GM04503 (cell line): Measurements from ENCODE around the gene SRRD.

Source experiments
- DNase-seq: peaks from one replicate; pipeline ENCODE4 v3.0.0-alpha.2; 2012; ENCODE audit warnings: low read depth

The SRRD gene

GRCh38 chr22:26482161-26482560 lies 1.5 kb upstream of the SRRD start:
- DNase-seq = no peak

- DNase-seq = no peak
Measured at GRCh38 chr22:26483043-26483438, 636 bp upstream of the SRRD start.

- no peak for DNase-seq
Measured at GRCh38 chr22:26484360-26484706, 656 bp downstream of the SRRD start.

- peak; percentile 41 for DNase-seq
Measured at GRCh38 chr22:26485013-26485412, 1.3 kb downstream of the SRRD start.

GRCh38 chr22:26485806-26486390 lies 2.2 kb downstream of the SRRD start:
- DNase-seq = no peak

GRCh38 chr22:26486394-26486793 lies 2.7 kb downstream of the SRRD start:
- DNase-seq = no peak

- no peak for DNase-seq
Measured at GRCh38 chr22:26487996-26488395, 4.3 kb downstream of the SRRD start.

DNA sequence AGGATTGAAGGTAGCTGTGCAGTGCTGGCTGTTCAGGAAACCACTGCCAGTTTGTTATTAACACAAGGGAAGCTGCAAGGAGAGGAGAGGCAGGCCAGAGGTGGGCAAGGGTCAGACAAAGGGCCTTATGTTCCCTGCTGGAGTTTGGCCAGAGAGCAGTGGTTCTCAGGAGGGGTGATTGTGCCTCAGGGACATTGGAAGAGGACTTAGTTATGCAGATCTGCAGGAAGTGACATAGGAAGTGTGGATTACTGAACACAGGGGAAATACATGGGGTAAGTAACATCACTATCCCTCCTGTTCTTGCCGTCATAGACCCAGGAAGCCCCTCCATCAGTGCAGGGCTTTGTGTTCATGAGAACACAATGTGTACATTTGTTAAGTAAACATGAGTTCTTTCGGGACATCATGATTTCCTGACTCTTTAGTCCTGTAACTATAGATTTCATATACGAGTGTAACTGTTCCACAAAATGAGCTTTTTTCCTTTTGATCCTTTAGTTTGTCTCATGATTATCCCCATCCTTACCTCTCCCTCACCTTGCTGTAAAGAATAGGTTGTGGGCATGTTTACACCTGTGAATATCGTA lies 5.9 kb downstream of the SRRD start:
- no peak for DNase-seq

DNA sequence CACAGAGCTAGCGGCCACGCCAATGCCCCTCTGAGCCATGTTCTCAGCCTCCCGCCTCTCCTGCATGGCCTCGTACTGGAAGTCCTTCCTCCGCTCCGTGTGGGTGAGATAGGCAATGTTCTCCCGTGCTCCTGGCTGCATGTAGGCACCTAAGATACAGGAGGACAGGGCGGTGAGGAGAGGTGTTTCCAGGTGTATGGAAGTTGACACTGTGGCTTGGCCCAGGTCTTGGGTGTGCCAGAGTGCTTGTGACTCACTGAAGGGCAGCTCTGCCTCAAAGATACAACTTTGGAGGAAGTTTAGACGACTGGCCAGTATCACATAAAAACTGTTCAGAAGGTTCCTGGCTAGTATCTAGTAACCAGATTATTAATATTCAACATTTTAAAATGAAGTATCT lies 8.5 kb downstream of the SRRD start:
- DNase-seq = no peak

DNA sequence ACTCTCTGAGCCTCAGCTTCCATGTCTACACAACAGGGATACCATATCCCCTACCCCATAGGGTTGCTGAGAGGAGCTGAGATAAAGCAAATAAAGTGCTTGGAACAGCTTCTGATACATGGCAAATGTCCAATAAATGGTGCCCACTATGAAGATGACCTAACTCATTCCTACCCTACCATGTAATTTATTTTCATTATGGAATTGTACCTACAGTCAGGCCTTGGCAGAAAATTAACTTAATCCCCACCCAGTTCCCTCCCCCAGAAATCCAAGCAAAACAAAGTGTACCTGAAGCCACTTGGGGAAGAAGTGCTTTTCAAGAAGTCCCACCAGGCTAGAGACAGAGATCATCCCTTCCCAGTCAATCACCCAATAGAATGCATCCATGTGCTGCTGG lies 10.8 kb downstream of the SRRD start:
- DNase-seq = no peak

DNA sequence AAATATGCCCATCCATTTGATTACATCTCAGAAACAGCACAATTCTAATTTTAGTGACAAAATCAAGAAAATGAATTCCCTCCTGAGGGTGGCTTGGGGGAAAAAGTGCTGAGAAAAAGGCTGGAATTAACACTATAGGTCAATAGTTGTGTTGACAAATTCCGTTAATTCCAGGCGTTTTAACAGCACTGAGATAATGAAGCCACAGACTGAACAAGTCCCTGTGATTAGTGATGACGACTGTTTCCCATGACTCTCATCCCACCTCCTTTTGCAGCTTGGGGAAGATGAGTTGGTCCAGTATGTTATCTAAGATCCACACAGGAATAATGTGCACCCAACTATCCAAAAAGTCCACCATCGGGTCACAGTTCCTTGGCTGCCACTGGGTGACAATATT lies 12.8 kb downstream of the SRRD start:
- DNase-seq = no peak

GRCh38 chr22:26499188-26499703 lies 15.6 kb downstream of the SRRD start:
- no peak for DNase-seq

GRCh38 chr22:26501996-26502395 lies 18.3 kb downstream of the SRRD start:
- DNase-seq = no peak

DNA sequence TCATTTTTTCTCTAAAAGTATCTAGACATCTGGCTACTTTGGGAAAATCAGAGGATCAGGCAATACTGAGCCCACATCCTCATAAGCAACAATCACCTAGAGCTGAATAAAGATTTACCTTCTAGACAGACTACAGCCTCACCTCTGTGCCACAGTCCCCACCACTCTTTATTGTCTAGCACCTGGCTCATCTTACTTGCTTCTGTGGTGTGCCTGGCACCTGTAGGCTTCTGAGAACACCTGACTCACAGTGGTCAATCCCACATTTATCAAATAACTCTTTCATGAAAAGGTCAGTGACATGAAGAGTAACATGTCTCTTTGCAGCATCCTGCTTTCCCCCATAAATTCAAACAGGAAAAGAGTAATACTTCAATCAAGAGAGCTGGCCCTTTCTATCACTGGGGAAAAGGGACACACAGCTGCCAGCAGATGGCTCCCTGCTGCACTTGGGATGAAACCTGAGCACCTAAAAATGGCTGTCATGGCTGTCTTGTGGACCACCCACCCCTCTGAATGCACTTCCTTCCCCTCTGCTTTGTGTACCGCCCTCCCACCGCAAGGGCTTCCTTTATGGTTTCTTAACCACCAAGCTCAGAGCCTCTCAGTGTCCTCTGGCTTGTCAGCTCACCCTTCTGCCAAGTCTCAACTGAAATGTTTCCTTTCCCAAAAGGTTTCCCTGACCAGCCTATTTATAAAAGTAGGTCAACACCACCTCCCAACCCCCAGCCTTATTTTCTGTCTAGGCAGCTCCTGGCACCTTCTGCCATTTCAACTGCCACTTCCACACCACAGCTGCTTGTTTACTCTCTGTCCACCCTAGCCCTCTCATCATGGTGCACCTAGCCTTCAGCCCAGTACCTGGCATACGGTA lies 19.2 kb downstream of the SRRD start:
- no peak for DNase-seq

GRCh38 chr22:26503758-26504157 lies 20.1 kb downstream of the SRRD start:
- DNase-seq = no peak

- DNase-seq = no peak
Measured at GRCh38 chr22:26508148-26508547, 24.5 kb downstream of the SRRD start.

DNA sequence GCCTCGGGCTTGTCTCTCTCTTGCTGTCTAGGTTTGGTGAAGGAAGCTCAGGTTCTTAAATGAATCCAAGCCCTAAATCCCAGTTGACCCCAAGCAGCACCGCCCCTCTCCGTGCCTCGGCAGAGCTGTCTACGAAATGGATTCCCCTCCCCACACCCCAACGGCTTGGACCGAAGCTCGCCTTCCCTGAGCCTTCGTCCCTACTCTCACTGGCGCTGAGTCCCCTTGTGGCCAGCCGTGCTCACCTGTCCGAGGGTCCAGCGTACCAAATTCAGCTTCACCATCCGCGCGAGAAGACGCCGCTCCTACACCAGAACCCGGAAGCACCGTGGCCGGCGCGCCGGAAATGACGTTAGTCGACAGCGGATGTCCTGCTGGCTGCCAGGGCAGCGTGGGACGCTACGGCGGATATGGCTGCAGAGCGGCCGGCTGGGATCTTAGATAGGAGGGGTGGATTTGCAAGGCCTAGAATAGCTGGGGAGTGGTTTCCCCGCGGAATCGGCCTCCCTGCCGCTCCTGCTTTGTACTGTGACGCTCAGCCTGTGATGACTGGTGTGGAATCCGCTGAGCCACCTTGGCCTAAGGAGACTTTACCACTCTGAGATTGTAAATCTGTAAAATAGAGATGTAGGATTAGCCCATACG lies 28.6 kb downstream of the SRRD start, which contains the start of gene TFIP11:
Gene TFIP11 (minus strand): TSS at position 325 of the 645 bp plus-strand sequence. CDS start 2,201 bp downstream, outside the sequence.
- peak; percentile 60 for DNase-seq

DNA sequence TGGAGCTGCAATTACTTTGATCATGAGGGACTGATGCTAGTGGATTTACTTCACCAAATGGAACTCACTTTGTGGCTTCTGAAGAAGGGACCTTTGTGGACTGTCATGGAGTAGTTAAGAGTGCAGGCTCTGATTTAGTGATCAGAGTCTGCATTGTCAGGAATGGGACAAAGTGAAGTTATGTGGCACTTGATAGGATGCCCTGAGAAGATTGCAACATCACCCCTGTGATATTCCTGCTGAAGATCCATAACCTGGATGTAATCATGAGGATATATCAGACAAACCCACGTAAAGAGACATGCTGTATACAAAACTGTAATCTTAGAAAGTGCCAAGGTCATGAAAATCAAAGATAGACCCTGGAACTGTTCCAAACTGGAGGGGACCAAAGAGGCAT lies 30.2 kb downstream of the SRRD start:
- DNase-seq = no peak

GRCh38 chr22:26514419-26515161 lies 30.9 kb downstream of the SRRD start:
- DNase-seq = no peak

DNA sequence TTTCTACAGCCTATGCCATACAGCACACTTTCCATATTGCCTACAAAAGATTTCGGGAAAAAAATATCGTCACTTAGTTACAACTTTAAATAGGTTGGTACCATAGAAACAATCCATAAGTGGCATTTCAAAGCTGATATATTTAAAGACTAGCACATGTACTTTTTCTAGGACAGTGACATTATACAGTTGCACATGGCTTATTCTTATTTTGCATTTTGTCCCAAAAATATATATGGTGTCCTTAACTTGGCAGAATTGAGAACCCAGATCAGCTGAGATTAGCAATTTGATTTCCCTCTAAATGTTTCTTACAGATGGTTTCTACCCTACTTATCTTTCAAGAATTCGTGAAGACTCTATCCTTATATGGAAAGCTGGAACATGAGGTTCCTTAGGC lies 32.3 kb downstream of the SRRD start:
- no peak for DNase-seq

- DNase-seq = no peak
Measured at GRCh38 chr22:26516503-26516902, 32.8 kb downstream of the SRRD start.

DNA sequence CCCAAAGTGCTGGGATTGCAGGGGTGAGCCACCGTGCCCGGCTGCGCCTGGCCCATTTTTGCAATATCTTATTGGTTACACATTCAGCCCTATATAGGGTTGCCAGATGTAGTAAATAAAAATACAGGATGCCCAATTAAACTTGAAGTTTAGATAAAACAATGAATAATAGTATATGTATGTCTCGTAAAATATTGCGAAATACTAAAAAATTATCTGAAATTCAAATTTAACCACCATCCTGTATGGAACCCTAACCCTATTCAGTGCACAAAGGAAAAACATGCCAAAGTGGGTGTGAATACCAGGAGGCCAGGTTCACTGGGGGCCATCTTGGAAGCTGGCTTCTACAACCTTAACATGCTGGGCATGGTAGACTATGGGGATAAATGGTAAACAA lies 33.8 kb downstream of the SRRD start:
- no peak for DNase-seq
